C4-2B (cell line): ENCODE data around the gene TCERG1L.

ENCODE experiments used
- H3K27ac ChIP-seq: fragments of 450-650 bp; 2 replicates; pipeline ENCODE4 v1.5.1; 2017
- ZFX ChIP-seq: fragments of 450-650 bp; IDR thresholded peaks from 2 replicates; pipeline ENCODE4 v1.6.1; 2017
- TF ChIP-seq, protein P1 (sequence below): fragments of 450-650 bp; conservative IDR thresholded peaks from 2 replicates; pipeline ENCODE4 v1.5.1; 2017; ENCODE audit warnings: mild to moderate bottlenecking

Gene TCERG1L

DNA sequence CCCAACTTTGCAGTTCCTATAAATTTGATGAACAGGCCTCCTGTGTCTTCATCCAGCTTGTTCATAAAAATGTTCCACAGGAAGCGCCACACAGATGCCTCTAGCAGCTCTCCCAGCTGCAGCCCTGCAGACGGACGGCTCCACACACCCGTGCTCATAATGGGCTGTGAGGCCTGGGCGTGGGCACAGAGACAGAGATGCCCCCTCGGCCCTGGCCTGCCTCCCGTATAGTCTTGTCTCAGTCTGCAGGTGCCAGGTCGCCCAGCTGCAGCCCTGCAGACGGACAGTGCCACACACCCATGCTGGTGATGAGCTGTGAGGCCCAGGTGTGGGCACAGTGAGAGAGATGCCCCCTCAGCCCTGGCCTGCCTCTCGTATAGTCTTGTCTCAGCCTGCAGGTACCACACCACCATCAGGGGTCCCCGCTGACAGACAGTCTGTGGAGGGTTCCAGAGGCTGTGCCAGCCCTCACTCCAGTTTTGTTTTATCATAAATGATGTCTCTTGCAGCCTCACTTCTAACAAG is 189.9 kb downstream of the TCERG1L start:
- no peak overlapping the region for H3K27ac ChIP-seq
- no peak for TF ChIP-seq ZFX
- TF ChIP-seq, protein P1, sequence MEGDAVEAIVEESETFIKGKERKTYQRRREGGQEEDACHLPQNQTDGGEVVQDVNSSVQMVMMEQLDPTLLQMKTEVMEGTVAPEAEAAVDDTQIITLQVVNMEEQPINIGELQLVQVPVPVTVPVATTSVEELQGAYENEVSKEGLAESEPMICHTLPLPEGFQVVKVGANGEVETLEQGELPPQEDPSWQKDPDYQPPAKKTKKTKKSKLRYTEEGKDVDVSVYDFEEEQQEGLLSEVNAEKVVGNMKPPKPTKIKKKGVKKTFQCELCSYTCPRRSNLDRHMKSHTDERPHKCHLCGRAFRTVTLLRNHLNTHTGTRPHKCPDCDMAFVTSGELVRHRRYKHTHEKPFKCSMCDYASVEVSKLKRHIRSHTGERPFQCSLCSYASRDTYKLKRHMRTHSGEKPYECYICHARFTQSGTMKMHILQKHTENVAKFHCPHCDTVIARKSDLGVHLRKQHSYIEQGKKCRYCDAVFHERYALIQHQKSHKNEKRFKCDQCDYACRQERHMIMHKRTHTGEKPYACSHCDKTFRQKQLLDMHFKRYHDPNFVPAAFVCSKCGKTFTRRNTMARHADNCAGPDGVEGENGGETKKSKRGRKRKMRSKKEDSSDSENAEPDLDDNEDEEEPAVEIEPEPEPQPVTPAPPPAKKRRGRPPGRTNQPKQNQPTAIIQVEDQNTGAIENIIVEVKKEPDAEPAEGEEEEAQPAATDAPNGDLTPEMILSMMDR, result no peak

DNA sequence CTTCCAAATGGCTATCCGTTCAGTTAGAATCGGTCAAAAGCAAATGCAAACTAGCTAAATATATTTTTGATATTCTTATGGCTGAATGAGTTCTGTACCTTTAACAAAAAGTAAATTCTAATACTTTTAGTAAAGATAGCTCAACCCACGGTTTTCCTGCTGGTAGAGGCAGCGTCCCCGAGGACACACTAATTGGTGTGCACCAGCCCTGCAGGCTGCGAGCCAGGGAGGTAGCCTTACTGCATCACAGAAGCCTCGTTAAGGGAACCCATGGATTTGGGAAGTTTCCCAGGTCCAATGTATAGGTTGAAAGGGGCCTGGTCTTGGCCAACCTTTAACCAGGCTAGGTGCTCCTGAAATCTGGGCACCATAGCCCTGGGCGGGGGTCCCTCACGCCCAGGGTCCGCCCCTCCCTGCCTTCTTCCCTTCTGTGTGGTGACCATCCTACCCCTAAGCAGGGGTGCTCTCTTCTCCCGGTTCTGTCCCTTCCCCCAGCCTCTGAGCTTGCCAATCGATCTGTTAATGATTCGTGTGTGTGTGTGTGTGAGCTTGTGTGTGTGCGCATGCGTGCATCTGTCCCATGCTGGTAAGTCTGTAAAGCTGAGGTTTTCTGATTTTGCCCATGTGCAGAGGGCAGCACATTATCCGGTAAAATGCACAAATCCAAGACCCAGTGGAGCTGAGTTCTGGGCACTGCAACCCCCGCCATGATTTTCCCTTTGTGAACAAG is 191.7 kb downstream of the TCERG1L start:
- TF ChIP-seq, protein P1, result no peak
- TF ChIP-seq ZFX, result no peak
- no peak overlapping the region for H3K27ac ChIP-seq

DNA sequence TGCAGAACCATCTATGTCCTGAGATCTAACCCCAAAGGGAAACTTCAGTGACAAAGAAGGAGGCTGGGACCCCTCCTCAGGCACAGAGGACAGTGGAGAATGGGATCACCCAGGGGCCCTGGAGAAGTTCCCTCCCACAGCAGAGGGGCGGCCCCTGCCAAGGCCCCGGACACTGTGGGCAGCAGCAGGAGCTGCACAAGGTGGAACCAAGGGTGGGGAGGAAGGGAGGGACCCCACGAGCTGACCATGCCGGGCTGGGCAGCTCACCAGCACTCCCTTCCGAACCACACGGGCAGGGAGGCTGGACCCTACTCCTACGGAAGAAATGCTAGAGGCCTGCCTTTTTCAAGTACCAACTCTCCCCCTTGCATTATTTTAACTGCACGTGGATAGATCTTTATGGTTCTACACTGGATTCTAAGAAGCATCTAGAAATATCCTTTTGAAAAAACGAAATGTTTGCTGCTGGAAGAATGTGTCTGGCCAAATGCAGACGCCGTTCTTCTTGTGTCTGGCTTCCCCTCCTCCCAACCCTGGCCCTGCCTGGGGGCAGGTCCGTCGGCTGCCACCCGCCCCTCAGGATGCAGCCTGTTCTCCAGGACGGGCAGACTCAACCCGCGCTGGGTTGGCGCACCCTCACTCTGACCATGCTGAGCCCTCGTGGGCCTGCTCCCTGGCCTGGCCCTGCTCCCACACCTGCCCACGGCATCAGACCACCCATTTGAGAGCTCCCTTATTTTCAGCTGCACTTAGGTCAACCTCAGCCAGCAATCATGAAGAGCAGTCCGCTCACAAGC is 193.9 kb downstream of the TCERG1L start:
- H3K27ac ChIP-seq, result no peak overlapping the region
- TF ChIP-seq, protein P1, result no peak
- TF ChIP-seq ZFX, result no peak

DNA sequence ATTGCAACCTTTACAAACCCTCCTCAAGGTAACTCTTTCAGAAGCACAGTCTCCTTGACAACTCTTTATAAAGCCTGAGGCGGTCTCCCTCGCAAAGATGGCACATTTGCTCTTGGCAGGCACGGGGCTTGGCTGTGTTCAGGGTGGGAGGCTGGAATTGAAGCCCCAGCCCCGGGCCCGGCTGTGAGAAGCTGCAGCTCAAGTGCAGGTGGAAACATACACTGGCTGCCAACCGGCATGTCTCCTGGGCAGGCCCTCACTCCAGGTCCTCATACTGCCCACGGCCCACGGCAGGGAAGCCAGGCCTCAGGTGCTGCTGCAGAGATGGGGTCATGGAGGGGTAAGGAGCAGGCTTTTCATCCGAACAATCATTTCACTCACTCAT is 194.5 kb downstream of the TCERG1L start:
- H3K27ac ChIP-seq, result no peak overlapping the region
- TF ChIP-seq, protein P1, result no peak
- TF ChIP-seq ZFX, result no peak

DNA sequence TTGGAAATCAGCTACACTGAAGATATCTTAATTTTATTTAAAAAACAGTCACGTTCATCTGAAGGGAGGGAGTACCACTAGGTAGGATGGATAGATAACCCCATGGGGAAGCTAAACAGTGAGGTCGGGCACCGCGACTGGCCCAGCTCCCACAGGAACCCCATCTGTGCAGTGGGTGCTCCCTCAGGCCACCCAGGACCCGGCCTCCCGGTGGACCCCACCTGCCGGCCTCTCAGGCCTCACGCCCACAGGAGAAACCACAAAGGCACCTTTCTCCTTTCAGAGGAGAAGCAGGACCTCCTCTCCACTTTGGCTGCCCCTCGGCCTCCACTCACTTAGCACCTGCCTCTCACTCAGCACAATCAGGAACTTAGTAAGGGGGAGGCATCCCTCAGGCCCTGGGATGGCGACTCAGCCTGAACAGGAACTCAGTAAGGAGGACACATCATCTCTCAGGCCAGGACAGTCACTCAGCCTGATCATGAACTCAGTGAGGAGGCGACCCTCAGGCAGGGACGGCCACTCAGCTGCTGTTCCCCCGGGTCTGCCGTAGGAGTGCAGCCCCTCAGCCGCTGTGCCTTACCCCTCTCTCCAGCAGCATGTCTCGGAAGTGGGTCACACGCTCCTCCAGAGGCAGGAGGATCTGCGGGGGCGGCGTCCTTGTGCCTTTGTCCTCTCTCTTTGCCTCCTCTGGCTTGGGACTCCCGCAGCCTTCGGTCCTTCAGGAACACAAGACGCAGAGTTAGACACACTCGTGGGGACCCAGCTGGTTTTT is 195.1 kb downstream of the TCERG1L start:
- no peak for TF ChIP-seq ZFX
- H3K27ac ChIP-seq, result no peak overlapping the region

DNA sequence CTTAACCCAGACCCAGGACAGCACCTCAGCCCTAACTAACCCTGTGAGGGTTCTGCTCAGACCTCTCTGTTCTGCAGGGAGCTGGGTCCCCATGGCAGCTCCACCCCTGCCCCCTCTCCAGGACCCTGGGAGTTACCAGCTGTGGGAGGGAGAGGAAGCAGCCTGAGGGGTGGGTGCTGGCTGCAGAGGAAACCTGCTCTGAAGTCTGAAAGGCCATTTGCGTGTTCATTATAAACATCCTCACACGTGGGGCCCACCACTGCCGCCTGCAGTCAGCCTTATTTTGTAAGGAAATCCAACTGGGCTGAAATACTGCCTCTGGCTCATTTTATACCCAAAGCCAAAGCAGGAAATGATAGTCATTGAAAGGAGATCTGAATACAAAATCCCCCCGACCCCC is 195.7 kb downstream of the TCERG1L start:
- H3K27ac ChIP-seq, result no peak overlapping the region
- TF ChIP-seq ZFX, result no peak
- TF ChIP-seq, protein P1, result no peak

DNA sequence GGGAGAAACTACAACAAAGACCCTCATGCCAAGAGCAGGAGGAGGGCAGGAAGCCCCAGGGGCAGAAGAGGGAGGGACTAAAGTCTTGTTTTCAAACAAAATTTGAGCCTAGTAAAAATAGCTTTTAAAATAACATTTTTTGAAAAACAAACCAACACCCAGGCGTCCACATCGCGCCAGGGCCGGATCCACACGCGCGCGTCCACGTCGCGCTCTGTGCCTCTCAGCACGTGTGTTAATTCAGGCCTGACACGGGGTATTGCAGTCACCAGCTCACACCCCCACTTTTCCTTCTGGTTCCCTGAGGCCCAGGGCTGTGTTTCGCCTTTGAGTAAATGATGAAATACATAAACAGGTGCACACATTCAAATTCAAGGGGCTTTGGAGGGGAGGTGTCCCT is 196.2 kb downstream of the TCERG1L start:
- TF ChIP-seq, protein P1, result no peak
- TF ChIP-seq ZFX, result no peak

More for the DNA sequence above, 196.2 kb downstream of the TCERG1L start:
- peak overlapping the region; percentile 45 for H3K27ac ChIP-seq
